Hepatocyte (in vitro differentiated cells): ENCODE data around the gene SLC30A7. TPM values are rescaled to one million over a fixed set of nuclear protein-coding genes. Genes with fewer than 3 reads are reported as not detected.
"Not testable (repeated sequence)": the region's sequence is repeated elsewhere in the genome, so short reads cannot be mapped to it uniquely, and the experiment has no call there.

Source experiments
- DNase-seq: peaks from one replicate; pipeline ENCODE4 v3.0.0-alpha.2; 2016; ENCODE audit warnings: low spot score
- H2AFZ ChIP-seq: fragments of 200-600 bp; sonication (generic); 2 replicates; pipeline ENCODE4 v1.6.0; 2016; ENCODE audit warnings: antibody characterized with exemption, mild to moderate bottlenecking
- H3K27ac ChIP-seq: fragments of 200-600 bp; sonication (generic); 2 replicates; pipeline ENCODE4 v1.5.1; 2016; ENCODE audit warnings: mild to moderate bottlenecking
- H3K27me3 ChIP-seq: fragments of 200-600 bp; sonication (generic); 2 replicates; pipeline ENCODE4 v1.6.1; 2016
- H3K36me3 ChIP-seq: fragments of 200-600 bp; sonication (generic); replicated peaks from 2 replicates; pipeline ENCODE4 v1.5.1; 2016; ENCODE audit warnings: low read depth; ENCODE audit not compliant: insufficient read depth
- H3K4me1 ChIP-seq: fragments of 200-600 bp; sonication (generic); 2 replicates; pipeline ENCODE4 v1.5.1; 2016; ENCODE audit warnings: mild to moderate bottlenecking, moderate library complexity; ENCODE audit not compliant: insufficient read depth
- H3K4me2 ChIP-seq: fragments of 200-600 bp; sonication (generic); 2 replicates; pipeline ENCODE4 v1.6.0; 2016
- H3K4me3 ChIP-seq: fragments of 200-600 bp; sonication (generic); 2 replicates; pipeline ENCODE4 v1.5.1; 2016; ENCODE audit warnings: mild to moderate bottlenecking
- H3K79me2 ChIP-seq: fragments of 200-600 bp; sonication (generic); 2 replicates; pipeline ENCODE4 v1.6.0; 2017; ENCODE audit warnings: mild to moderate bottlenecking
- H3K9me2 ChIP-seq: fragments of 200-600 bp; sonication (generic); replicated peaks from 2 replicates; pipeline ENCODE4 v1.6.0; 2017; ENCODE audit warnings: mild to moderate bottlenecking; ENCODE audit not compliant: insufficient read depth
- H3K9me3 ChIP-seq: fragments of 200-600 bp; sonication (generic); 2 replicates; pipeline ENCODE4 v1.5.1; 2016; ENCODE audit warnings: low read depth, mild to moderate bottlenecking
- H4K20me1 ChIP-seq: fragments of 200-600 bp; sonication (generic); 2 replicates; pipeline ENCODE4 v1.6.0; 2016; ENCODE audit warnings: mild to moderate bottlenecking; ENCODE audit not compliant: insufficient read depth, poor library complexity, severe bottlenecking
- CTCF ChIP-seq: fragments of 200-600 bp; sonication (generic); IDR thresholded peaks from 2 replicates; pipeline ENCODE4 v1.5.1; 2016; ENCODE audit warnings: antibody characterized with exemption, mild to moderate bottlenecking; ENCODE audit not compliant: poor library complexity
- EZH2 ChIP-seq: fragments of 200-600 bp; sonication (generic); IDR thresholded peaks from 2 replicates; pipeline ENCODE4 v1.6.1; 2016; ENCODE audit warnings: antibody characterized with exemption, mild to moderate bottlenecking, borderline replicate concordance
- EZH2phosphoT487 ChIP-seq: fragments of 200-600 bp; sonication (generic); IDR thresholded peaks from one replicate; pipeline ENCODE4 v1.6.1; 2018; ENCODE audit warnings: antibody characterized with exemption, mild to moderate bottlenecking, low read depth, moderate library complexity; ENCODE audit not compliant: unreplicated experiment, severe bottlenecking
- WGBS: methylation state at CpG from one replicate; pipeline ENCODE4 v1.1.6; 2016; ENCODE audit warnings: low lambda C conversion rate; ENCODE audit errors: missing lambda C conversion rate; 5-methylcytosine and 5-hydroxymethylcytosine counted together
- polyA plus RNA-seq: library from polyadenylated mRNA; unstranded; fragments of >200 nt; fragmentation: Nextera tagmentation; extraction: Ambion mirVana; gene quantifications from 2 replicates; pipeline ENCODE4 v1.2.1, GENCODE V29; 2016
- total RNA-seq: library from RNA; depleted of rRNA; stranded (reverse); fragments of >200 nt; gene quantifications from 2 replicates; pipeline ENCODE4 v1.2.3, GENCODE V29; 2014

SLC30A7 gene
- total and polyA plus RNA-seq, 2 experiments from 2014 or later, result 23.0 to 61.9 TPM

GRCh38 chr1:100931716-100932115 is 35.8 kb downstream of the SLC30A7 start:
- no peak overlapping the region for H3K4me3 ChIP-seq
- TF ChIP-seq EZH2phosphoT487 (no peak), EZH2 (no peak), CTCF (peak; percentile 23)
- no peak overlapping the region for H2AFZ ChIP-seq
- WGBS, result 88% methylated on average over 1 of the region's 1 CpG
- no peak overlapping the region for H3K27ac ChIP-seq
- no peaks in the 10 kb centered on the region for H3K27me3 ChIP-seq
- H3K79me2 ChIP-seq, result no peaks in the 10 kb centered on the region
- no peaks in the 10 kb centered on the region for H3K9me2 ChIP-seq
- no peak overlapping the region for H3K4me2 ChIP-seq
- no peaks in the 10 kb centered on the region for H3K9me3 ChIP-seq
- DNase-seq, result no peak
- H4K20me1 ChIP-seq, result no peaks in the 10 kb centered on the region
- H3K4me1 ChIP-seq, result no peaks in the 10 kb centered on the region
- no peaks in the 10 kb centered on the region for H3K36me3 ChIP-seq

- not testable (repeated sequence) for H3K9me2 ChIP-seq, DNase-seq, H3K27me3 ChIP-seq, H3K9me3 ChIP-seq, H3K79me2 ChIP-seq, H3K36me3 ChIP-seq, H4K20me1 ChIP-seq, H3K4me2 ChIP-seq, H3K4me3 ChIP-seq, H3K27ac ChIP-seq, H3K4me1 ChIP-seq, H2AFZ ChIP-seq
- WGBS, result 100% methylated on average over 2 of the region's 2 CpGs
Observed at GRCh38 chr1:100933555-100933954, 37.7 kb downstream of the SLC30A7 start.

GRCh38 chr1:100936194-100936967 is 40.5 kb downstream of the SLC30A7 start:
- no peaks in the 10 kb centered on the region for H4K20me1 ChIP-seq
- no peak for DNase-seq
- no peak overlapping the region for H3K27ac ChIP-seq
- H3K4me2 ChIP-seq, result no peak overlapping the region
- H2AFZ ChIP-seq, result no peak overlapping the region
- H3K9me2 ChIP-seq, result no peaks in the 10 kb centered on the region
- no peaks in the 10 kb centered on the region for H3K9me3 ChIP-seq
- no peaks in the 10 kb centered on the region for H3K27me3 ChIP-seq
- H3K36me3 ChIP-seq, result no peaks in the 10 kb centered on the region
- no peak overlapping the region for H3K4me3 ChIP-seq
- H3K79me2 ChIP-seq, result no peaks in the 10 kb centered on the region
- TF ChIP-seq CTCF (no peak), EZH2 (no peak), EZH2phosphoT487 (no peak)
- H3K4me1 ChIP-seq, result no peaks in the 10 kb centered on the region

- Histone ChIP-seq H3K27ac (no peak overlapping the region), H3K36me3 (no peaks in the 10 kb centered on the region), H3K9me2 (no peaks in the 10 kb centered on the region), H3K27me3 (no peaks in the 10 kb centered on the region), H4K20me1 (no peaks in the 10 kb centered on the region), H3K4me2 (no peak overlapping the region), H3K9me3 (no peaks in the 10 kb centered on the region), H3K4me1 (no peaks in the 10 kb centered on the region), H3K4me3 (no peak overlapping the region), H2AFZ (no peak overlapping the region), H3K79me2 (peaks cover under 1% of the 10 kb centered on the region)
- TF ChIP-seq CTCF, result no peak
- TF ChIP-seq EZH2, result no peak
- TF ChIP-seq EZH2phosphoT487, result no peak
- no peak for DNase-seq
- 97% methylated on average over 1 of the region's 1 CpG for WGBS
Observed at GRCh38 chr1:100941098-100941527, 45.2 kb downstream of the SLC30A7 start.
